ENCODE results near the gene RPS6KA5.

- TF ChIP-seq CTCF (conservative IDR thresholded peaks at IDR 0.05; ENCODE audit: low read depth, low read length) (no peak), EZH2phosphoT487 (IDR thresholded peaks at IDR 0.05; ENCODE audit: borderline replicate concordance, low read length) (no peak)
Measured at GRCh38 chr14:91058042-91058581, 2.3 kb downstream of the RPS6KA5 start.

Measured in PC-3 (cell line).